Measurements from ENCODE around the gene VCX2.
"Not testable (repeated sequence)": the region's sequence is repeated elsewhere in the genome, so short reads cannot be mapped to it uniquely, and the experiment has no call there.

The VCX2 gene

DNA sequence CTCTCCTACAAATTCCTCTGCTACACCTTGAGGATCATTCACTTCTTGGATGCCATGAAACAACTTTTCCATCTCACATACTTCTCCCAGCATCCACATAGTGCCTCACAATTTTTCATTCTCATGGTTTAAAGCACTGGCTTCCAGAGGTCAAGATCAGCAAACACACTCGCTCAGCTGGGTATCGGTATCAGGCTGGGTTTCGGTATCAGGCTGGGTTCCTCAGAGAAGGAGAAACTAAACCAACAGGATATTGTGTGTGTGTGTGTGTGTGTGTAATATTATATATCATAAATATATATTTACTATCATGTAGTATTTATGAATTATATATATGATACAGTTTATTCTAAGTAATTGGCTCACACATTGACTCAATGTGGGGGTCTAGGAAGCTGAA, at the start of gene VCX2:
Gene VCX2 (minus strand): TSS at position 99 of the 400 bp plus-strand sequence. CDS start 624 bp downstream, outside the sequence.
- DNase-seq, result not testable (repeated sequence)

GRCh38 chrX:8204943-8205342, 33.9 kb upstream of the VCX2 start:
- DNase-seq, result no peak

DNA sequence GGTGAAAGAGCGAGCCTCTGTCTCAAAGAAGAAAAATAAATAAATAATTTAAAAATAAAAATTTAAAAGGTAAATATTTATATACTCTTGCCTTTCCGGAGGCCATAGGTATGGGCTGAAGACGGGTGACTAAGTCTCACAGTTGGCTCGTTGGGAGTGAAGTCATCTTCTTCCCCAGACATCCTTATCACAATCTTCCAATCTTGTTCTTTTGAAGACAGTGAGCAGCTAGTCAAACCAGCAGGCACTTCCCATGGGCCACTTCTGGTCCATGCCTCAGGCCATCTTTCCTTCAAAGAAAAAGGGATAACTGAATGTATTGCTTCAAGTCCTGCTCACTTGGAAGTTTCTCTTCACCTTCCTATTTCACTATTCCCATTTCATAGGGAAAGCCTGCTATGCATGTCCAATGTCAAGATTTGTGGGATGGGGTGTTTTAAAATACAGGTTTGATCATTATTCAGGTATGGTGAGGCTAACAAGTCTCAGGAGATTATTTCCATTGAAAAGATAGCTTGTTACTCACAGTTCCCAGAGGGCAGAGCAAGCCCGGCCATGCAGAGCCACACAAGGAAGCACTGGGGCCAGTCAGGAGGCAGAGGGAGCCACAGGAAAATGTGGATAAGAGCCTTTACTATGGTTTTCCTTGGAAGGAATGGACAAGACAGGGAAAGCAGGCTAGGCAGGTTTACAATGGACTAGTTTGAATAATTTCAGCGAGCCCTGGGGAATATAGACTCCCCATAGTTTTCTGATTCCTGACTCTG, 33.3 kb upstream of the VCX2 start:
- no peak for DNase-seq

DNA sequence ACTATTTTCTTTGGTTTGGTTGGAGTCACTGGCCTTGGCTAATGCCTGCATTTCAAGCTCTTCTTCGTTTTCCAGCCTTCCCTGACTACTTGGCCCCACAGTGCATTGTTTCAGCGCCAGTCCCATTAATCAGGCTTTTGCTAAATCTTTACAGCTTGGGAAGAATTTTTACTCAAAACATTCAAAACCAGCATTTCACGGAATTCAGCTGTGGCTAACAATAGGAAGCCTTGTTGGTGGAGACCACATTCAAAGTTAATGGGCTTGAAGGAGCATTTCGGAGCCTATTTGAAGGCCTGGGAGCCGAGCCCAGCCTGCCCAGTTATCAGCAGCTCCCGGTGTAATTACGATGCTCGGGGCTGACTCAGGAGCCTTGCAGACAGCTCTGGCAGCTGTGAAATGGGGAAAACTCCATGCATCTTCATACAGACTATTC, 30.8 kb upstream of the VCX2 start:
- no peak for DNase-seq

DNA sequence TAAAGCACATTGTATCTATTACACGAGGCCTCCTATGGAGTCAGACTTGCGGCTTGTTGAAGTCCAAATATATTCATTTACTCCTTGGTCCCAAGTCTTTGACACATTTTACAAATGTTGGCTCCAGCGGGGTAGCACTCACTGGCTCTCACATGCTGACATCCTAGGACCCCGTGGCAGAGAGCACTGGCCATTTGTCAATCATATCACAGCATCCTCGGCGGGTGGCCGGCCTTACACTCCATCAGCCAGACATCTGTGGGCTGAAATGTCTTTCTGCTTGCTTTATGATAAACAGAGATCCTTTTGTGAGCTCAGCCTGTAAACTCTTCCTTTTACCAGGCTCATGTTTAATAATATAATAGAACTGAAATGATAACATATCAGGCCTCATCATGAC, 25.7 kb upstream of the VCX2 start:
- no peak for DNase-seq

DNA sequence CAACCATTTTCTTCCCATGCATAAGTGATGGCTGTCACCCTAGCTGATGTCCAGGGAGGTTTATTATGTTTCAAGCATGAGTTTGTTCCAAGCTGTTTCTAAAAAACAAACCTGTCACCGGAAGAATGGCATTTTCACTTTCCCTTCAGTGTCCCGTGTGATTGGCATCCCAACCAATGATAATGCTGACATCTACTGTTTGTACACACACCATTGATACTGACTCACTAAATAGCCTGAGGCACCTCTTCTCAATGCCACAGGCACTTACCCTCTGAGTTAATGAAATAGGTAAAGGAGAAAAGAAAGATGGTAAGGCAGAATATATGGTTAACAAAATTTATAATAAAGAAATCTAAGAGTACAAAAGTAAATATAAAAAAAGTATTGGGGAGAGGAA, 23.1 kb upstream of the VCX2 start:
- no peak for DNase-seq

GRCh38 chrX:8192276-8192675, 21.2 kb upstream of the VCX2 start:
- no peak for DNase-seq

DNA sequence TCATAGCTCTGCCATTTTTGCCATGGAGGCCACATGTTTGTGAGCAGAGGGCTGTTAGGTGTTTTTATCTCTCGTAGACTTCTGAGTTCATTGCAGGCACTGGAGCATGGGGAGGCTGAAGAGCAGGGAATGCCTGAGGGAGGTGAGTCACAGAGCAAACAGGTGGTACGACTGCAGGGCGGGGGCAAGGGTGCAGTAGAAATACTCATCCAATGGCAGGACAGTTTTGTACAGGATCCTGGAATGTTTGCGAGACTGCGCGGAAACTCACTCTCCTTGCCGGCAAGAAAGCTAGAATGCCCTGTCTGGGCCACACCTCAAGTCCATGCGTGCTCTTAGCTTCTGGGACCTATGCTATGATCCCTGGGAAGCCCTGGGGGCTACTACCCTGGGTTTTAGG, 20.0 kb upstream of the VCX2 start:
- no peak for DNase-seq

DNA sequence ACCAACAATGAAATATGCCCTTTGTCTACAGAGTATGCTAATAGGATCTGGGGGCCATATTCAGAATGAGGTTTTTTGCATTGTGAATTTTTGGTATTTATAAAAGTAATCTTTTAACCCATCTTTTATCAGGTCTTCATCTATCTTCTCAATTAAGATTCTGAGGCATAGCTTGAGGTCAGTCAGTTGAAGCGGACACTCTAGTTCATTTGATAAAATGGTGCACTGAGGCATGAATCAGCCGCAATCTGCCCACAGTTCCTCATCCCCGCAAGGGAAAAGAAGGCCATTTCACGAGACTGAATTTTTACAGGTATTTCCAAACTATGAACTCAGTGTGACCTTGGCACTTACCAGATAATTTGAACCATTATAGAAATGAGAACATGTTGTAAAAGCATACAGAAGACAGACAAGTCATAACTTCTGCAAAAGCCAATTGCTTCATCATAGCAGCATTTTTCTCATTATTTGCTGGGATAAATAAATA, 19.3 kb upstream of the VCX2 start:
- no peak for DNase-seq

DNA sequence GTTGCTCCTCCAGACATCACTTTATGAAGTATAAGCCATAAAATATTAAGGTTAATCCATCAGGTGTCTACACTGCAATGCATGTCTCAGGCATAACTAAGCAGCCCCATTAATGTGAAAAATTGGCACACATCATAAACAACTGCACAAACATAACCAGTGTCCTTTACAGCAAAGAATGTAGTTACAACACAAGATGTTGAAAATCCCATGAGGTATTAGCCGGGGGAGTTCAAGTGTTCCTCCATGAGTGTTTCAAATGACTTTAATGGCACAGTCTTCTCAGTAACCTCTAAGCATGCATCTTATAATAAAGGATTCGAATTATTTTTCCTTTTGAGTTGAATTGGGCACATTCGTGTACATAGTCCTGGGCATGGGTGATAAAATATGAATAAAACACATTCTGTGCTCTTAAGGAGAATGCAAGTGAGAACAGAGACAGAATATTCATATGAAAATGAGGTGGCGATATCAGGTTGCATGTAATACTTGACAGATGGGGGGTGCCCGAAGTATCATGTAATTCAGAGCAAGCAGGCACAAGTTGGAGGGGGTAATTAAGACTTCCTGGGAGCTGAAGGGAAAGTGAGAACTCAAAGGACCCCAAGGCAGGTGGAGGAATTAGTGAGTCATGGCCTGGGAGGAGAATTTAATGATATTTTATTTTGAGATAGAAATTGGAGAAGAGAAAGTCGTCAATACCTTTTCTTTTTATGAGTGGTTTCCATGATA, 18.2 kb upstream of the VCX2 start:
- no peak for DNase-seq

- no peak for DNase-seq
Measured at GRCh38 chrX:8183346-8183745, 12.3 kb upstream of the VCX2 start.

- no peak for DNase-seq
Measured at GRCh38 chrX:8179656-8180055, 8.6 kb upstream of the VCX2 start.

- DNase-seq, result not testable (repeated sequence)
Measured at GRCh38 chrX:8154011-8154410, 17.1 kb downstream of the VCX2 start.

DNA sequence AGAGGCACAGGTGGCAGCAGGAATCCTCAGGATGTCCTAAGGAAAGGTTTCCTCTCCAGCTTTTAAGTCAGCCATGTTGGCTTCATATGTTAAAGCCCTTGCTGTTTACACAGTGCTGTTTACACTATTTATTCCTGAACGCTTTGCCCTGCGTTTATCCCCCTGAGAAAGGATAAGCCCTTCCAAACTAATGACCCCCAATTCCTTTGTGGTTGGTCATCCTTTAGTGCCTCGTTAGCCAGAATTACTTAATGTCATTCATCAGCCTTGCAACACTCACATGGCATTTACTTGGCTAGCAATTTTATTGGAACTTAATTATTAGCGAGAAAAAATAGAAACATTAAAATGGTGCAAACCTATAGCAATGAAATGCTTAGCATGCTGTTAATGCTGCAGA, 23.8 kb downstream of the VCX2 start:
- no peak for DNase-seq

- DNase-seq, result no peak
Measured at GRCh38 chrX:8144925-8145324, 26.1 kb downstream of the VCX2 start.

DNA sequence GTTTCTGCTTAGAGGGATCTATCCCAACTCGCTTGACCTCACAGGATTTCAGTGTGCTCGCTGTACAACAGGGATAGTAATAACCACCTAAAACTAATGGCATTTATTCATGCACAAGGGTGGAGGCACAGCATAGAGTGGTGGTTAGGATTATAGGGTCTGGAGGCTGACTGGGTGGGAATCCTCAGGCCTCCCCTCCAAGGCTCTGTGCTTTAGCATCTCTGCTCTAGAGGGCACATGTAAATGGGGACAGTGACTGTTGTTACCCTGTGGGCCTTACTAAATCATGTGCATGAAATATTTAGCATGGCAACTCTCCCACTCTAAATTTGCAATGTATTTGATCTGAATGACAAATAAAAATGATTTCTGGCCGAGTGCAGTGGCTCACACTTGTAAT, 29.2 kb downstream of the VCX2 start:
- DNase-seq, result no peak

- DNase-seq, result no peak
Measured at GRCh38 chrX:8140986-8141744, 29.9 kb downstream of the VCX2 start.

DNA sequence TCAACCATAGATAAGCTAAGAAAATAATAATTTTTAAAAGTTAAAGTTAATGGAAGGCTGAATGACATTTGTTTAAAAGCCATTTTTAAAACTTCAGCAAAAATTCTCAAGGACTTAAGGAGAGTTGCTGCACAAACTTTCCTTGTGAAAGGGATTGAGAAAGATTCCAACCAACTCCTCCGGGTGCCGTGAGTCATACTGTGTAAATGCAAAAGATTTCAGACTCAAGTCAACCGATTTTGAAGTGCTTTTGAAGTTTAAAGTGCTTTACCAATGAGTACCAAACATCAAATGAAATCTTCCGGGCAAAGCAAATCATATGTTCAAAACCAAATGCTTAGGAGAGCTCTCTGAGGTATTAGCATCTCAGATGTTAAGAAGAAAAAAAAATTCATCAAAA, 31.4 kb downstream of the VCX2 start:
- DNase-seq, result no peak

DNA sequence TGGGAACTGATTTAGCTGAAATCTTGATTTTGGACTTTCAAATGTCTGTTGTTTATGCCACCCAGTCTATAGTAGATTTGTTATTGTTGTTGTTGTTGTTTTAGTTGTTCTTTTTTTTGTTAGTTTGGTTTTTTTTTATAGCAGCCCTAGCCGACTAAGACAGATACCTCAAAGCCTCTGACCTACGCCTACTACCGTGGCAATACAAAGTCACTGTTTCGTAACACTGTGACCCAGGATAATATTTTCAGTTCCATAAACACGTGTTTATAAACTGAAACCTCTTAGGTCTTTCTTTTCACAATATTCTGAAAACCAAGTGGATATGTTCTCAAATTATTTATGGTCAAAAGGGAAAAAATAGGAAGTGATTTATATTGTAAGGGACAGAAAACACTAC, 32.8 kb downstream of the VCX2 start:
- DNase-seq, result no peak

GRCh38 chrX:8126648-8127047, 44.4 kb downstream of the VCX2 start:
- no peak for DNase-seq

GRCh38 chrX:8126092-8126491, 45.0 kb downstream of the VCX2 start:
- DNase-seq, result no peak

GRCh38 chrX:8125566-8125965, 45.5 kb downstream of the VCX2 start:
- no peak for DNase-seq

DNA sequence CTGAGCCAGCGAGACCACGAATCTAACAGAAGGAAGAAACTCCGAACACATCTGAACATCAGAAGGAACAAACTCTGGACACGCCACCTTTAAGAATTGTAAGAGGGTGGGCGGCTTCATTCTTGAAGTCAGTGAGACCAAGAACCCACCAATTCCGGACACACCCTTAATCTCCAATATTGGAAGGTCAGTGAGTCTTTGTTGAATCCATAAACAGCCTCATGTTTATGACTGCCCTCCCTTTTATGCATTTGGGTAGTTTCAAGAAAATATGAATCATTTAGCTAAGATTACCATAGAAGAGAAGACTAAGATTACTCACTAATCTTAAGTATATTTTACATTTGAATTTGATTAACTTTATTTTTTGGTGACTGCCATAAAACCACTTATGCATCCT, 48.5 kb downstream of the VCX2 start:
- no peak for DNase-seq

- DNase-seq, result not testable (repeated sequence)
Measured at GRCh38 chrX:8121391-8121790, 49.7 kb downstream of the VCX2 start.
